Measurements from ENCODE around the gene CDC73. TPM values are rescaled to one million over a fixed set of nuclear protein-coding genes. Genes with fewer than 3 reads are reported as not detected.

Gene CDC73
- total and polyA plus RNA-seq, 2 donors from 2014 or later = 11.4 to 73.1 TPM

DNA sequence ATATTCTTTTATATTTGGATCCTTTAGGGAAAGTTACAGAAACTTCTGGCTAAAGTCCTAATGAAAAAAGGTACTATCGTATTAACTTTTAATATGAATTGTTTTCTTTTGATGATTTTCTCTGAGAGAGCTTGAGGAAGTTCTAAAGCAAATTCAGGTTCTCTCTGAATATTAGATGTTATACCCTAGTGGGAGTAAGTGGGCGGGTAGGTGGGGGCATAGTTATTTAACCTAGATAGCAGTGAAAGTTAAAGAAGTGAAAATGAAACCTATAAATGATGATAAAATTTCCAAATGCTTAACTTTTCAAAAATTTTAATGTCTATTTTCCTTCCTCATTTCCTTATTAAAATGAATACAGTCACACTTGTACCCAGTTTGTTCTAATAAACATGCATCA, 90.8 kb downstream of the CDC73 start:
- H3K4me1 ChIP-seq (ENCODE audit: control insufficient read depth in 2 of 3, insufficient read depth in 2 of 3, low read depth in 1 of 3, low read length in 3 of 3) = no peaks in the 10 kb centered on the region
- H3K9me3 ChIP-seq (ENCODE audit: control insufficient read depth in 2 of 3, insufficient read depth in 1 of 3, low read length in 3 of 3) = peaks cover 0 to 1% (median 0%) of the 10 kb centered on the region in 3 donors
- no peak for DNase-seq
- no peaks in the 10 kb centered on the region for H3K27me3 ChIP-seq (ENCODE audit: control insufficient read depth, insufficient read depth, low read length)
- no peak for FAIRE-seq
- H3K36me3 ChIP-seq (ENCODE audit: control insufficient read depth in 2 of 3, insufficient read depth in 3 of 3, low read length in 3 of 3) = peaks cover 0 to 5% (median 5%) of the 10 kb centered on the region in 3 donors
- intact Hi-C loops (cut with DNase I) = no loop called here
- H3K27ac ChIP-seq (ENCODE audit: low read depth in 2 of 2, low read length in 2 of 2) = no peak overlapping the region
- H3K4me3 ChIP-seq (ENCODE audit: low read length in 3 of 3) = no peak overlapping the region
- TF ChIP-seq, protein P1, sequence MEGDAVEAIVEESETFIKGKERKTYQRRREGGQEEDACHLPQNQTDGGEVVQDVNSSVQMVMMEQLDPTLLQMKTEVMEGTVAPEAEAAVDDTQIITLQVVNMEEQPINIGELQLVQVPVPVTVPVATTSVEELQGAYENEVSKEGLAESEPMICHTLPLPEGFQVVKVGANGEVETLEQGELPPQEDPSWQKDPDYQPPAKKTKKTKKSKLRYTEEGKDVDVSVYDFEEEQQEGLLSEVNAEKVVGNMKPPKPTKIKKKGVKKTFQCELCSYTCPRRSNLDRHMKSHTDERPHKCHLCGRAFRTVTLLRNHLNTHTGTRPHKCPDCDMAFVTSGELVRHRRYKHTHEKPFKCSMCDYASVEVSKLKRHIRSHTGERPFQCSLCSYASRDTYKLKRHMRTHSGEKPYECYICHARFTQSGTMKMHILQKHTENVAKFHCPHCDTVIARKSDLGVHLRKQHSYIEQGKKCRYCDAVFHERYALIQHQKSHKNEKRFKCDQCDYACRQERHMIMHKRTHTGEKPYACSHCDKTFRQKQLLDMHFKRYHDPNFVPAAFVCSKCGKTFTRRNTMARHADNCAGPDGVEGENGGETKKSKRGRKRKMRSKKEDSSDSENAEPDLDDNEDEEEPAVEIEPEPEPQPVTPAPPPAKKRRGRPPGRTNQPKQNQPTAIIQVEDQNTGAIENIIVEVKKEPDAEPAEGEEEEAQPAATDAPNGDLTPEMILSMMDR (IDR thresholded peaks at IDR 0.05; ENCODE audit: borderline replicate concordance, extremely low read depth, insufficient read depth) = no peak
- H3K9ac ChIP-seq (ENCODE audit: low read length in 3 of 3) = no peak overlapping the region

DNA sequence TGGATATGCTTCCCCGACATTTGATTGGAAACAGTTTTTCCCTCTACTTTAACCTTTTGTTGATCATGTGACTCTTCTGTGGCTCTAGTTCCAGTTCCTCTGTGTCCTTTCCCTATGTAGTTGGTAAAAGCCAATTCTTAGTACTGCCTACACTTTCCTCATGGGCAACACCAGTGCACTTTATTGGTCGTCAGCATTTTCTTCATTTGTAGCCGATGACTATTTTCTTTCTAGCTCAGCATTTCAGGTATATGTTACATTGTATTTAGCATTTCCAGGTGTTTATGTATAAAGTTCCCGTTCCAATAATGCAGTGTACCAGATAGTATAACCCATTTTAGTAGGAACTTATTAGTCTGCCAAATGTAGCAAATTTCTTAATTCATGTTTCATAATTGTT, 92.2 kb downstream of the CDC73 start:
- H3K4me3 ChIP-seq (ENCODE audit: low read length in 3 of 3) = no peak overlapping the region
- FAIRE-seq (no peak), DNase-seq (no peak)
- H3K27me3 ChIP-seq (ENCODE audit: control insufficient read depth, insufficient read depth, low read length) = no peaks in the 10 kb centered on the region
- intact Hi-C loops (cut with DNase I) = no loop called here
- H3K9ac ChIP-seq (ENCODE audit: low read length in 3 of 3) = no peak overlapping the region
- no peak overlapping the region for H3K27ac ChIP-seq (ENCODE audit: low read depth in 2 of 2, low read length in 2 of 2)
- H3K9me3 ChIP-seq (ENCODE audit: control insufficient read depth in 2 of 3, insufficient read depth in 1 of 3, low read length in 3 of 3) = no peaks in the 10 kb centered on the region
- no peaks in the 10 kb centered on the region for H3K4me1 ChIP-seq (ENCODE audit: control insufficient read depth in 2 of 3, insufficient read depth in 2 of 3, low read depth in 1 of 3, low read length in 3 of 3)
- TF ChIP-seq, protein P1 (IDR thresholded peaks at IDR 0.05; ENCODE audit: borderline replicate concordance, extremely low read depth, insufficient read depth) = no peak
- peaks cover 0 to 5% (median 5%) of the 10 kb centered on the region in 3 donors for H3K36me3 ChIP-seq (ENCODE audit: control insufficient read depth in 2 of 3, insufficient read depth in 3 of 3, low read length in 3 of 3)

DNA sequence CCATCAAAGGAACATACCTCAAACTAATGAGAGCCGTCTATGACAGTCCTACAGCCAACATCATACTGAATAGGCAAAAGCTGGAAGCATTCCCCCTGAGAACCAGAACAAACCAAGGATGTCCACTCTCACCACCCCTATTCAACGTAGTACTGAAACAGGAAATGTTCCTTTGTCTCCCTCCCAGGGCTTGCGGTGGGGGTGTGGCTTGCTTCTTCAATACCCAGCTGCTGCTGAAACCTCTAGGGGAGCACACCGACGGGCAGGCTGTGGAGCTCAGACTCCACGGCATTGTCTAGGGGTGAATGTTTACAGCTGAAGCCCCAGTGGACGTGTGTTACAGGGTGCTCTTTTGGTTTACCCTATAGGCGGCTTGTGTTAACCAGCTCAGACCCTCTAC, 95.1 kb downstream of the CDC73 start:
- H3K27me3 ChIP-seq (ENCODE audit: control insufficient read depth, insufficient read depth, low read length) = no peaks in the 10 kb centered on the region
- TF ChIP-seq, protein P1 (IDR thresholded peaks at IDR 0.05; ENCODE audit: borderline replicate concordance, extremely low read depth, insufficient read depth) = no peak
- no peaks in the 10 kb centered on the region for H3K4me1 ChIP-seq (ENCODE audit: control insufficient read depth in 2 of 3, insufficient read depth in 2 of 3, low read depth in 1 of 3, low read length in 3 of 3)
- DNase-seq (no peak), FAIRE-seq (no peak)
- intact Hi-C loops (cut with DNase I) = no loop called here
- H3K9ac ChIP-seq (ENCODE audit: low read length in 3 of 3) = no peak overlapping the region
- peaks cover 0 to 5% (median 5%) of the 10 kb centered on the region in 3 donors for H3K36me3 ChIP-seq (ENCODE audit: control insufficient read depth in 2 of 3, insufficient read depth in 3 of 3, low read length in 3 of 3)
- no peak overlapping the region for H3K27ac ChIP-seq (ENCODE audit: low read depth in 2 of 2, low read length in 2 of 2)
- H3K4me3 ChIP-seq (ENCODE audit: low read length in 3 of 3) = no peak overlapping the region
- H3K9me3 ChIP-seq (ENCODE audit: control insufficient read depth in 2 of 3, insufficient read depth in 1 of 3, low read length in 3 of 3) = no peaks in the 10 kb centered on the region

DNA sequence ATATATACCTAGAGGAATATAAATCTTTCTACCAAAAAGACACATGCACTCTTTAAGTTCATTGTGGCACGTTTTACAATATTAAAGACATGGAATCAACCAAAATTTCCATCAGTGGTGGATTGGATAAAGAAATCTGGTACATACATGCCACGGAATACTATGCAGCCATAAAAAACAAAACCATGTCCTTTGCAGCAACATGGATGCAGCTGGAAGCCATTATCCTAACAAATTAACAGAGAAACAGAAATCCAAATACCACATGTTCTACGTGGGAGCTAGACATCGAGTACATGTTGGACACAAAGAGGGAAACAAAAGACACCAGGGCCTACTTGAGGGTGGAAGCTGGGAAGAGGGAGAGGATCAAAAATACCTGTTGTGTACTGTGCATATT, 97.6 kb downstream of the CDC73 start:
- FAIRE-seq (no peak), DNase-seq (no peak)
- H3K9ac ChIP-seq (ENCODE audit: low read length in 3 of 3) = no peak overlapping the region
- H3K27ac ChIP-seq (ENCODE audit: low read depth in 2 of 2, low read length in 2 of 2) = no peak overlapping the region
- H3K9me3 ChIP-seq (ENCODE audit: control insufficient read depth in 2 of 3, insufficient read depth in 1 of 3, low read length in 3 of 3) = no peaks in the 10 kb centered on the region
- TF ChIP-seq, protein P1 (IDR thresholded peaks at IDR 0.05; ENCODE audit: borderline replicate concordance, extremely low read depth, insufficient read depth) = no peak
- H3K4me1 ChIP-seq (ENCODE audit: control insufficient read depth in 2 of 3, insufficient read depth in 2 of 3, low read depth in 1 of 3, low read length in 3 of 3) = no peaks in the 10 kb centered on the region
- no peaks in the 10 kb centered on the region for H3K27me3 ChIP-seq (ENCODE audit: control insufficient read depth, insufficient read depth, low read length)
- peaks cover 0 to 2% (median 2%) of the 10 kb centered on the region in 3 donors for H3K36me3 ChIP-seq (ENCODE audit: control insufficient read depth in 2 of 3, insufficient read depth in 3 of 3, low read length in 3 of 3)
- intact Hi-C loops (cut with DNase I) = no loop called here
- no peak overlapping the region for H3K4me3 ChIP-seq (ENCODE audit: low read length in 3 of 3)
